ENCODE data around the gene PGBD1.

Gene PGBD1

DNA sequence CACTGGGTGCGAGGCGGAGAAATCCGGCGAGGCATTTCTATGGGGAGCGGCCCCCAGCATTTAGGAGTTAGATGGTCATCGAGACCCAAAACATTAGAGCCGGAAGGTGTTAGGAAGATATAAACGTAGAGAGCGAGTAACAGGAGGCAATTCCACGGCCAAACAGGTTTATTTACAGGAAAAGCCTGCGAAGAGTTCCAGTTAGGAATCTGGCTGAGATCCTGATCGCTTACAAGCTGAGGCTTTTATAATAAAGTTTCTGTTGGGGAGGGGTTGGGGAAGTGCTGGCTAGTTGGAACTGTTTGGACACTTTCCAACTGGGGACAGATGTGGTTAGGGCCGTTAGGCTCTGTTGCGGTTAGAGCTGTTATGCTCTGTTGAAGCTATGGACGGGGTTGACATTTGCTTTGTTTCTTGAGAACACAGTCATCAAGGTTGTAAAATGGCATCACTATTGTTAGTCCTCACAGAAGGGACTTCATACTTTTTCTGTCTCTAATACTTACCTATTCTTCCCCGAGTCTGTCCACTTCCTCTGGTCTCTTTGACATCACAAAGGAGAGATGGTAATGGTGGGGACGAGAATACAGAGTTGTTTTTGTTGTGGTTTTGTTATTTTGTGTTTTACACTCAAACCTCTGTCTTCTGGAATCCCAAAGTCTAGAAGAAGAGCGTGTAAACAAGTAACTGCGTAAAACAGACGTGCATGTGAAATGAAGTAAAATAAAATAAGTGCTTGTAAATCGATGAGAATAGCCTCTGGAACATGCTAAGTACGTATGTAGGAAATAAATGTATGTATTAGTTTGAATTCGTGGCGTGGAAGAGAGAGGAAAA, 55.1 kb downstream of the PGBD1 start:
- peak overlapping the region; percentile 35 for H3K4me3 ChIP-seq (ENCODE audit: insufficient read depth, low read length, poor library complexity, severe bottlenecking)
- peak overlapping the region; percentile 64 for H2AFZ ChIP-seq (ENCODE audit: low read depth, low read length, severe bottlenecking)
- no peak overlapping the region for H3K27ac ChIP-seq (ENCODE audit: low read depth, low read length)

DNA sequence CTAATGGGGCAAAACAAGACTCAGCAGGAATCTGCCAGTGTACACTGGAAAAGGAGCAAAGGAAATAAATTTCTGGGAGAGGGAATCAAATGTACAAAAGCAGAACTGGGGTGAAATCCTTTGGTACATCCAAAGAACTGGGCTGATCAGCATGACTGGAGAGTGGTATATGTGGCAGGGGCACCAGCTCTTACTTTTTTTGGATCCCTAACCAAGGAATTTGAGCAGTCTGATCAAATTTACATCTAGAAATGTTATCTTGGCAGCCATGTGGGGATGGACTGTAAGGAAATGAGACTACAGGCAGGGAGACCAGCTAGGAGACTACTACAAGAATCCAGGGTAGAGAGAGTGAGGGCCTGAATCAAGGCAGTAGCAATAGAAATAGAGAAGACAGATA, 55.7 kb downstream of the PGBD1 start:
- H3K9me3 ChIP-seq (ENCODE audit: insufficient read depth, low read length) = peaks cover 14% of the 10 kb centered on the region; the same call in 1 of the 2 replicates
- H3K79me2 ChIP-seq (ENCODE audit: insufficient read depth, low read length) = no peaks in the 10 kb centered on the region
- H3F3A ChIP-seq (ENCODE audit: insufficient read depth) = peaks cover 6% of the 10 kb centered on the region; the same call in 1 of the 2 replicates
- no peak overlapping the region for H3K4me3 ChIP-seq (ENCODE audit: insufficient read depth, low read length, poor library complexity, severe bottlenecking)
- peaks cover 5% of the 10 kb centered on the region for H3K36me3 ChIP-seq (ENCODE audit: low read length)
- H3K9ac ChIP-seq (ENCODE audit: low read length) = no peak overlapping the region
- H3K27ac ChIP-seq (ENCODE audit: low read depth, low read length) = no peak overlapping the region
- H3K4me2 ChIP-seq (ENCODE audit: low read depth, low read length, poor library complexity, severe bottlenecking) = peak overlapping the region; percentile 59
- no peaks in the 10 kb centered on the region for H4K20me1 ChIP-seq (ENCODE audit: low read depth, low read length)
- TF ChIP-seq EZH2phosphoT487 (conservative IDR thresholded peaks at IDR 0.05; ENCODE audit: low read length) = no peak
- TF ChIP-seq, protein P1, sequence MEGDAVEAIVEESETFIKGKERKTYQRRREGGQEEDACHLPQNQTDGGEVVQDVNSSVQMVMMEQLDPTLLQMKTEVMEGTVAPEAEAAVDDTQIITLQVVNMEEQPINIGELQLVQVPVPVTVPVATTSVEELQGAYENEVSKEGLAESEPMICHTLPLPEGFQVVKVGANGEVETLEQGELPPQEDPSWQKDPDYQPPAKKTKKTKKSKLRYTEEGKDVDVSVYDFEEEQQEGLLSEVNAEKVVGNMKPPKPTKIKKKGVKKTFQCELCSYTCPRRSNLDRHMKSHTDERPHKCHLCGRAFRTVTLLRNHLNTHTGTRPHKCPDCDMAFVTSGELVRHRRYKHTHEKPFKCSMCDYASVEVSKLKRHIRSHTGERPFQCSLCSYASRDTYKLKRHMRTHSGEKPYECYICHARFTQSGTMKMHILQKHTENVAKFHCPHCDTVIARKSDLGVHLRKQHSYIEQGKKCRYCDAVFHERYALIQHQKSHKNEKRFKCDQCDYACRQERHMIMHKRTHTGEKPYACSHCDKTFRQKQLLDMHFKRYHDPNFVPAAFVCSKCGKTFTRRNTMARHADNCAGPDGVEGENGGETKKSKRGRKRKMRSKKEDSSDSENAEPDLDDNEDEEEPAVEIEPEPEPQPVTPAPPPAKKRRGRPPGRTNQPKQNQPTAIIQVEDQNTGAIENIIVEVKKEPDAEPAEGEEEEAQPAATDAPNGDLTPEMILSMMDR (IDR thresholded peaks at IDR 0.05; ENCODE audit: insufficient read depth, low read length, poor library complexity, severe bottlenecking) = no peak
- H3K9me2 ChIP-seq (replicated peaks; ENCODE audit: insufficient read depth, low read length) = no peaks in the 10 kb centered on the region
- no peaks in the 10 kb centered on the region for H3K27me3 ChIP-seq (ENCODE audit: low read length)
- no peak overlapping the region for H2AFZ ChIP-seq (ENCODE audit: low read depth, low read length, severe bottlenecking)

More for the DNA sequence above, 55.1 kb downstream of the PGBD1 start:
- Histone ChIP-seq H3K4me2 (ENCODE audit: low read depth, low read length, poor library complexity, severe bottlenecking) (peak overlapping the region; percentile 59), H3K27me3 (ENCODE audit: low read length) (no peaks in the 10 kb centered on the region), H3K9ac (ENCODE audit: low read length) (no peak overlapping the region), H3K79me2 (ENCODE audit: insufficient read depth, low read length) (no peaks in the 10 kb centered on the region), H4K20me1 (ENCODE audit: low read depth, low read length) (no peaks in the 10 kb centered on the region), H3K9me3 (ENCODE audit: insufficient read depth, low read length) (peaks cover 14% of the 10 kb centered on the region; the same call in 1 of the 2 replicates), H3K36me3 (ENCODE audit: low read length) (peaks cover 5% of the 10 kb centered on the region), H3K9me2 (replicated peaks; ENCODE audit: insufficient read depth, low read length) (no peaks in the 10 kb centered on the region), H3F3A (ENCODE audit: insufficient read depth) (peaks cover 6% of the 10 kb centered on the region; the same call in 1 of the 2 replicates)
- no peak for TF ChIP-seq EZH2phosphoT487 (conservative IDR thresholded peaks at IDR 0.05; ENCODE audit: low read length)
- TF ChIP-seq, protein P1 (IDR thresholded peaks at IDR 0.05; ENCODE audit: insufficient read depth, low read length, poor library complexity, severe bottlenecking) = no peak

DNA sequence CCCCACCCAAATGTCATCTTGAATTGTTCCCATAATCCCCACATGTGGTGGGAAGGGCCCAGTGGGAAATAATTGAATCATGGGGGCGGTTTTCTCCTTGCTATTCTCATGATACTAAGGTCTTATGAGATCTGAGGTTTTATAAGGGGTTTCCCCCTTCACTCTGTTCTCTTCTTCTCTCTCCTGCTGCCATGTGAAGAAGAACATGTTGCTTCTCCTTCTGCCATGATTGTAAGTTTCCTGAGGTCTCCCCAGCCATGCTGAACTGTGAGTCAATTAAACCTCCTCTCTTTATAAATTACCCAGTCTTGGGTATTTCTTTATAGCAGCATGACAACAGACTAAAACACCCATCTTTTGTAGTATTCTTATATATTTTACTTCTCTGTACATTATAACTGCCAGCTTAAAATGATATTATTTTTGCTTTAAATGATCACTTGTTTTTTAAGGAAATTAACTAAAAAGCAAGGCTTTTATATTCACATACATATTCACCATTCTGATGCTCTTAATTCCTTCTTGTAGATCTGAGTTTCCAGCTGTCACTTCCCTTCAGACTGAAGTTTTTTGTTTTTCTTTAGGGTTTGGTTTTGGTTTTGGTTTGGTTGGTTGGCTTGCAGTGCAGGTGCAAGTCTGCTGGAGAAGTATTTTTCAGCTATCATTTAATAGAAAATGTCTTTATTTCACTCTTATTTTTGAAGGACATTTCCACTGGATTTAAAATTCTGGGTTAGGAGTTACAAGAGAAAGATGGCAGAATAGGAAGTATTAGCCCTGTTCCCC, 59.1 kb downstream of the PGBD1 start:
- Histone ChIP-seq H3K4me2 (ENCODE audit: low read depth, low read length, poor library complexity, severe bottlenecking) (no peak overlapping the region), H3K4me3 (ENCODE audit: insufficient read depth, low read length, poor library complexity, severe bottlenecking) (no peak overlapping the region)
- TF ChIP-seq, protein P1 (IDR thresholded peaks at IDR 0.05; ENCODE audit: insufficient read depth, low read length, poor library complexity, severe bottlenecking) = no peak
- TF ChIP-seq EZH2phosphoT487 (conservative IDR thresholded peaks at IDR 0.05; ENCODE audit: low read length) = no peak

More for the DNA sequence above, 59.1 kb downstream of the PGBD1 start:
- Histone ChIP-seq H3K9me2 (replicated peaks; ENCODE audit: insufficient read depth, low read length) (no peaks in the 10 kb centered on the region), H3F3A (ENCODE audit: insufficient read depth) (0 out of 2 replicates have a peak, but pooled peaks cover under 1% of the 10 kb centered on the region), H3K79me2 (ENCODE audit: insufficient read depth, low read length) (no peaks in the 10 kb centered on the region), H4K20me1 (ENCODE audit: low read depth, low read length) (no peaks in the 10 kb centered on the region), H3K27ac (ENCODE audit: low read depth, low read length) (no peak overlapping the region), H3K9me3 (ENCODE audit: insufficient read depth, low read length) (peaks cover 14% of the 10 kb centered on the region; the same call in 1 of the 2 replicates), H3K27me3 (ENCODE audit: low read length) (no peaks in the 10 kb centered on the region), H3K36me3 (ENCODE audit: low read length) (peaks cover 5% of the 10 kb centered on the region), H3K9ac (ENCODE audit: low read length) (no peak overlapping the region), H2AFZ (ENCODE audit: low read depth, low read length, severe bottlenecking) (no peak overlapping the region)

Data from SU-DHL-6 (cell line).